HUDEP-2 (cell line): ENCODE results near the gene SCYGR3.

Source experiments
- DNase-seq, 76 experiments: peaks; one replicate each; lab custom pipeline; 2025; ENCODE audit not compliant: unreplicated experiment in 76 of 76; lab: John Stamatoyannopoulos, UW

SCYGR3 gene

GRCh38 chr2:227614740-227615139 lies at the start of gene SCYGR3:
TSS of gene SCYGR3 (minus strand) at chr2:227614840. CDS start at chr2:227614840, 0 bp downstream.
- no peak for DNase-seq

GRCh38 chr2:227661827-227662226 lies 47.2 kb upstream of the SCYGR3 start:
- DNase-seq: no peak

DNA sequence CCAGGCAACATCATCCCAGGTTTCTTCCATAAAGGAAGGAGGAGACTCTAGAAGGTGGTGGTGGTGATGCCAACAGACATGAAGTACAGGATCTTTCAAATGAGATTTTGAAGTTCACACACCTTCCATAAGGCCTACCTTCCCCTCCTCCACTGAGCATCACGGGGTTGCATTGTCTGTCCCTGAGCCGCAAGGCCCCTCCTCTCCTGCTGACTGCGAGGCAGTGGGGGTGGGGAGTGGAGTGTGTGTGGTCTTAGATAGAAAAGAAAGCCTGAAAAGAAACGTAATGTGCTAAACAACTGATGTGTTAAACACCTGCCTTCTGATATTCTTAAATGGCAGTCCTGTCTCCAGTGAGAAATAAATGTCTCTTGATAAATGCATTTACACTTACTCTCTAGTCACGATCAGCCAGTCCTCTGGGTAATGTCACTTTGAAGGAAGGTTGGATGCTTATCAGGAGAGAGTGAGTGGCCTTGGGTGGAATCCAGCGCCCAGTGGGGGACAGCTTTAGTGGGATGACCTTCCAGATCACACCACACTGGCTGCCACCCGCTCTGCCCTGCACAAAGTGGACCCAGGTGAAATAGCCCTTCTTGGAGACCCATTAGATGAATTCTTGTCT lies 46.5 kb upstream of the SCYGR3 start:
- no peak for DNase-seq

GRCh38 chr2:227657199-227657845 lies 42.7 kb upstream of the SCYGR3 start:
- no peak for DNase-seq

- no peak for DNase-seq
Observed at GRCh38 chr2:227655454-227655853, 40.8 kb upstream of the SCYGR3 start.

- no peak for DNase-seq
Observed at GRCh38 chr2:227654426-227654825, 39.8 kb upstream of the SCYGR3 start.

- no peak for DNase-seq
Observed at GRCh38 chr2:227653419-227653818, 38.8 kb upstream of the SCYGR3 start.

- DNase-seq: no peak
Observed at GRCh38 chr2:227643990-227644551, 29.4 kb upstream of the SCYGR3 start.

DNA sequence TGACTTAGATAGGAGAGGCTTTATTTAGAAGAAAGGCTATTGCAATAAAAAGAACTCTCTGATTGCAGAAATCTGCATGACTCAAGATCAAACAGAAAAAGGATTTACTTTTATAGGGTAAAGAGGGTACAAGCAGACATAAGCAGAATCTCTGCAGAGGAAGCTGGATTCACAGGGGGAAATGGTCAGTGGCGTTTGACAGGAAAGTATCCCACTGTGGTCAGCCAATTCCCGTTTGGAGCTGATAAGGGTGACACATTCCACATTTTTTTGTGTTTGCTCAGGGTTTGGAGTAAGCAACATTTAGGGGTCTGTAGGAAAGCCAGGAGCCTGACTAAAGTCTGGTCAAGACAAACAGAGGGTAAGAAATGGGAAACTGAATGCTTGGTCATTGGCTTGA lies 28.0 kb upstream of the SCYGR3 start:
- DNase-seq: no peak

GRCh38 chr2:227634201-227634600 lies 19.6 kb upstream of the SCYGR3 start:
- DNase-seq: no peak

- DNase-seq: no peak
Observed at GRCh38 chr2:227632827-227633226, 18.2 kb upstream of the SCYGR3 start.

- DNase-seq: no peak
Observed at GRCh38 chr2:227630322-227630721, 15.7 kb upstream of the SCYGR3 start.

DNA sequence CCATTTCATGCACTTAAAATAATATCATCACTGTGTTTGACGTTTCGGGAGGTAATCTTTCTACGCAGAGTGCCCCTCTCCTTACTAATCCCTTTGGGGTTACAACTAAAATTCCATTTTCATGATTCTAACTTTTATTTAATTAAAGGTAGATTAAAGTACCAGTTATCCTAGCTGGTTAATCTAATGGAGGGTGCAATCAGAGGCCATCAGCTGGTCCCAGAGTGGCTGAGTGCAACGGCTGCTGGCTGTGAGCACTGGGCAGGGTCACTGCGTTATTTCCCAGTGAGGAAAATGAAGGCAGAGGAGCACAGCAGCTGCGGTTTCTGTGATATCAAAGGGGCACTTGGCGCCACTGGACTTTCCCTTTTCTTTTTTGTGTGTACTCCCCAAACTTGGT lies 14.8 kb upstream of the SCYGR3 start:
- DNase-seq: no peak

- no peak for DNase-seq
Observed at GRCh38 chr2:227627769-227628168, 13.1 kb upstream of the SCYGR3 start.

- DNase-seq: no peak
Observed at GRCh38 chr2:227626580-227627151, 12.0 kb upstream of the SCYGR3 start.

- no peak for DNase-seq
Observed at GRCh38 chr2:227625420-227625819, 10.8 kb upstream of the SCYGR3 start.

GRCh38 chr2:227623226-227623625 lies 8.6 kb upstream of the SCYGR3 start:
- DNase-seq: no peak

- no peak for DNase-seq
Observed at GRCh38 chr2:227617316-227618230, 2.9 kb upstream of the SCYGR3 start, which contains the start of gene SCYGR4. TSS of gene SCYGR4 (plus strand) at chr2:227617498. CDS start at chr2:227617498, 0 bp downstream.

DNA sequence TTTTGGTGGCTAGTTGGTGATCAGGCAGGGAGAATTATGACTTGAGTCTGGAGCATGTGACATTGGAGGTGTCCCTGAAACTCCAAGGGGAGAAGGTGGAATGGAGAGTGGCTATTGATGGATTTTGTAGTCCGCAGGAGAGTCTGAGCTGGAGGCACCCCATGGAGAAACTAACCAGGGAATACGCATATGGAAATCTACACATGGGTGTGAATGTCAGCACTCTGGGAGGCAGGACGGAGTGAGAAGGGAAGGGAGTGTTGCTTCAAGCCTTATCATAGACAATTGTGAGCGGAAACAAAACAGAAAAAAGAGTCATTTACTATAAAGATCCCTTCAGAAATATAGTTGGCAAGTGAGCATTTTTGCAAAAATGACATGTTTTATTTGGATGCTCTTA lies 2.0 kb upstream of the SCYGR3 start:
- DNase-seq: no peak

GRCh38 chr2:227615906-227616305 lies 1.3 kb upstream of the SCYGR3 start:
- DNase-seq: no peak

DNA sequence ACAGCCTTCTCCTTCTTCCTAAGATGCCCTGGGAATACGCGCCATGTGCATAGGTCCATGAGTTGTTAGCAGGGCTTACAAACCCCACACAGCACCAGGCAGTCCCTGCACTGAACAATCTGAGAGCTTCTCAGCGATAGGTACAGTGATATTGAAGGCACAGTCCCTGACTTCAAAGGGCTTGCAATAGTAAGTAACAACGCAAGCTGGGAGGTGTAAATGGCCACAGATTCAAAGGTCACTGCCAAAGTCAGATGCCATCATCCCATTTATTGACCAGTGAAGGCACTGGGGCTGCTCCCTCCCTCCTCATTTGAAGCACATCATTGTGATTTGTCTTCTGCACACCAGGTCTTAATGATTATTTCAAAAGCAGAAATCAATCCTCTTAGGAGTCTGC lies 541 bp upstream of the SCYGR3 start:
- no peak for DNase-seq
